ENCODE measurements around the gene PNLDC1.
"Not testable (repeated sequence)": the region's sequence is repeated elsewhere in the genome, so short reads cannot be mapped to it uniquely, and the experiment has no call there.

The PNLDC1 gene

GRCh38 chr6:159853754-159854153 is 53.7 kb downstream of the PNLDC1 start:
- DNase-seq = no peak

- DNase-seq = no peak
These were observed 54.9 kb downstream of the PNLDC1 start for GRCh38 chr6:159854959-159855358.

- no peak for DNase-seq
These were observed 58.2 kb downstream of the PNLDC1 start for GRCh38 chr6:159858259-159858658.

GRCh38 chr6:159860482-159860881 is 60.4 kb downstream of the PNLDC1 start:
- no peak for DNase-seq

- no peak for DNase-seq
These were observed 62.0 kb downstream of the PNLDC1 start for GRCh38 chr6:159862103-159862502.

GRCh38 chr6:159863341-159863740 is 63.3 kb downstream of the PNLDC1 start:
- DNase-seq = not testable (repeated sequence)

- DNase-seq = no peak
These were observed 65.3 kb downstream of the PNLDC1 start for GRCh38 chr6:159865226-159865920.

- DNase-seq = no peak
These were observed 66.5 kb downstream of the PNLDC1 start for GRCh38 chr6:159866286-159867247.

Measured in activated effector memory CD4-positive, alpha-beta T cell treated with Interleukin-2 at 50 U/mL for 16 hours (primary cell).